T-cell (primary cell): Measurements from ENCODE around the gene TRMT112. TPM values are rescaled to one million over a fixed set of nuclear protein-coding genes. Genes with fewer than 3 reads are reported as not detected.
"Not testable (repeated sequence)": the region's sequence is repeated elsewhere in the genome, so short reads cannot be mapped to it uniquely, and the experiment has no call there.

ENCODE experiments used
- ATAC-seq, 4 experiments: fragments of 200-7000 bp in 3 of 4; fragments of 150-1000 bp in 1 of 4; cut with Tn5 transposase; replicated peaks in 1 of 4; 1 replicate in 3 of 4; 2 replicates in 1 of 4; pipeline ENCODE4 v1.10.0; 2021; ENCODE audit warnings: moderate library complexity in 3 of 4, mild to moderate bottlenecking in 2 of 4, moderate number of reproducible peaks in 1 of 4
- CTCF ChIA-PET, 2 donors: fragments of 300-600 bp; sonication (Branson Sonifier 250); formaldehyde crosslinking; loops; one replicate each; lab custom pipeline; 2022; ENCODE audit warnings: antibody characterized with exemption in 2 of 2; lab: Charles Lee
- POLR2A ChIA-PET, 2 donors: fragments of 300-600 bp; sonication (Branson Sonifier 250); formaldehyde crosslinking; loops; one replicate each; lab custom pipeline; 2022; ENCODE audit warnings: antibody characterized with exemption in 2 of 2; lab: Charles Lee
- DNase-seq, 35 experiments: peaks; one replicate each; pipeline versions ENCODE4 v3.0.0 to v3.0.0-alpha.2; 2013 to 2023
- H3K27ac ChIP-seq: one replicate; pipeline ENCODE4 v1.5.1; 2013; ENCODE audit warnings: low read length
- H3K27me3 ChIP-seq, 2 experiments: replicated peaks in 1 of 2; 1 replicate in 1 of 2; 2 replicates in 1 of 2; pipeline versions ENCODE4 v1.6.1 to v1.7.0; 2013; ENCODE audit warnings: low read length in 1 of 2, mixed read lengths in 1 of 2; ENCODE audit not compliant: control insufficient read depth in 2 of 2, insufficient read depth in 2 of 2; ENCODE audit errors: extremely low read depth in 1 of 2
- H3K36me3 ChIP-seq, 2 donors: 1 replicate in 1 of 2; 2 replicates in 1 of 2; pipeline versions ENCODE4 v1.6.1 to v1.7.0; 2013; ENCODE audit warnings: low read length in 1 of 2; ENCODE audit not compliant: control insufficient read depth in 2 of 2, insufficient read depth in 1 of 2; ENCODE audit errors: extremely low read depth in 1 of 2
- H3K4me1 ChIP-seq, 2 experiments: 1 replicate in 1 of 2; 2 replicates in 1 of 2; pipeline versions ENCODE4 v1.6.1 to v1.7.0; 2013; ENCODE audit warnings: low read length in 2 of 2, mixed read lengths in 1 of 2; ENCODE audit not compliant: insufficient read depth in 2 of 2, control insufficient read depth in 1 of 2; ENCODE audit errors: extremely low read depth in 1 of 2
- H3K4me3 ChIP-seq, 2 donors: 1 replicate in 1 of 2; 2 replicates in 1 of 2; pipeline versions ENCODE4 v1.5.1 to v1.7.0; 2013; ENCODE audit warnings: mild to moderate bottlenecking in 2 of 2, low read length in 1 of 2, moderate library complexity in 1 of 2; ENCODE audit not compliant: control insufficient read depth in 1 of 2; ENCODE audit errors: extremely low read depth in 1 of 2
- H3K9me3 ChIP-seq: 2 replicates; pipeline ENCODE4 v1.7.0; 2013
- H3K27ac Mint-ChIP-seq, 2 donors: one replicate each; pipeline ENCODE4 v1.8.0; 2020 to 2021; ENCODE audit warnings: mild to moderate bottlenecking in 2 of 2, mixed read lengths in 2 of 2
- H3K27me3 Mint-ChIP-seq, 2 donors: one replicate each; pipeline ENCODE4 v1.8.0; 2021 to 2022; ENCODE audit warnings: mixed read lengths in 2 of 2
- H3K36me3 Mint-ChIP-seq: one replicate; pipeline ENCODE4 v1.8.0; 2021; ENCODE audit warnings: mixed read lengths
- H3K4me1 Mint-ChIP-seq, 3 donors: one replicate each; pipeline ENCODE4 v1.8.0; 2020 to 2022; ENCODE audit warnings: mixed read lengths in 3 of 3, mild to moderate bottlenecking in 1 of 3
- H3K4me3 Mint-ChIP-seq, 3 donors: one replicate each; pipeline ENCODE4 v1.8.0; 2020 to 2022; ENCODE audit warnings: mild to moderate bottlenecking in 3 of 3, mixed read lengths in 3 of 3, moderate library complexity in 3 of 3
- H3K9me3 Mint-ChIP-seq, 3 donors: one replicate each; pipeline ENCODE4 v1.8.0; 2020 to 2022; ENCODE audit warnings: mixed read lengths in 3 of 3
- WGBS: methylation state at CpG from one replicate; pipeline ENCODE4 v1.1.5; 2013; ENCODE audit warnings: missing lambda C conversion rate; ENCODE audit not compliant: insufficient coverage; 5-methylcytosine and 5-hydroxymethylcytosine counted together
- total RNA-seq, 35 experiments: library from RNA in 6 of 35; stranded (reverse) in 6 of 35; fragments of 120-200 nt in 1 of 35; gene quantifications; one replicate each; pipeline versions ENCODE4 v1.2.1 to v1.2.4 and lab custom pipeline; 2013 to 2026

The TRMT112 gene
- total RNA-seq, 5 donors from 2014 or later (not counting 1 experiment from before 2014, with no cell fraction given) = 104 to 177 (median 151) TPM

DNA sequence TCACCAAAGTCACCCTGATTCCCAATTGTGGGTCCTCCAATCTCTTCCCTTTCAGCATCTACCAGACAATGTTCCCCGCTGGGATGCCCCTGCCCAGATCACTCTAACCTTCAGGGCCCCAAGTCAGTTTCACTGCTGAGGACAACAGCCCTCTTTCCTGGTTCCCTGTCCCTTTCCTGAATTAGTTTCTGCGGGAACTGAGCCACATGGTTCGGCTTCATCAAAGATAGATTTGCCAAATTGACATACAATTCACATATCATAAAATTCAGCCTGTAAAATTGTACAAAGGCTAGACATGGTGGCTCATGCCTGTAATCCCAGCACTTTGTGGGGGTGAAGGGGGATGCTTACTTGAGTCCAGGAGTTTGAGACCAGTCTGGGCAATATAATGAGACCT, 10.6 kb upstream of the TRMT112 start:
- Histone ChIP-seq H3K27me3 (no peaks in the 10 kb centered on the region), H3K9me3 (no peaks in the 10 kb centered on the region), H3K4me3 (no peak overlapping the region), H3K27ac (no peak overlapping the region), H3K4me1 (peaks cover 0 to 18% of the 10 kb centered on the region in 2 experiments), H3K36me3 (peaks cover 0 to 6% of the 10 kb centered on the region in 2 donors)
- Mint-ChIP-seq H3K9me3 (no peaks in the 10 kb centered on the region), H3K4me1 (peaks cover 6 to 10% (median 8%) of the 10 kb centered on the region in 3 donors), H3K27me3 (no peaks in the 10 kb centered on the region), H3K36me3 (no peaks in the 10 kb centered on the region), H3K4me3 (no peak overlapping the region), H3K27ac (no peak overlapping the region)
- ChIA-PET CTCF (interaction anchor here in 1 of 2 donors (0.7 kb wide), 1 partner anchor 673 kb away, joined by 3 read pairs; no protein-coding TSS in a partner anchor), POLR2A (no interaction called here)
- WGBS = 93% methylated on average over 2 of the region's 3 CpGs
- ATAC-seq (no peak), DNase-seq (no peak)

GRCh38 chr11:64327375-64327774, 10.0 kb upstream of the TRMT112 start:
- H3K27ac ChIP-seq = no peak overlapping the region
- WGBS = no CpG with 5 or more reads among the region's 2 CpGs
- Mint-ChIP-seq H3K27ac (no peak overlapping the region), H3K4me3 (no peak overlapping the region), H3K9me3 (no peaks in the 10 kb centered on the region), H3K4me1 (peaks cover 6 to 10% (median 8%) of the 10 kb centered on the region in 3 donors), H3K27me3 (no peaks in the 10 kb centered on the region), H3K36me3 (no peaks in the 10 kb centered on the region)
- no peaks in the 10 kb centered on the region for H3K27me3 ChIP-seq
- peaks cover 6% of the 10 kb centered on the region in 2 donors for H3K36me3 ChIP-seq
- ATAC-seq (no peak), DNase-seq (no peak)
- peaks cover 0 to 16% of the 10 kb centered on the region in 2 experiments for H3K4me1 ChIP-seq
- ChIA-PET POLR2A (no interaction called here), CTCF (no interaction called here)
- H3K4me3 ChIP-seq = no peak overlapping the region
- H3K9me3 ChIP-seq = no peaks in the 10 kb centered on the region

DNA sequence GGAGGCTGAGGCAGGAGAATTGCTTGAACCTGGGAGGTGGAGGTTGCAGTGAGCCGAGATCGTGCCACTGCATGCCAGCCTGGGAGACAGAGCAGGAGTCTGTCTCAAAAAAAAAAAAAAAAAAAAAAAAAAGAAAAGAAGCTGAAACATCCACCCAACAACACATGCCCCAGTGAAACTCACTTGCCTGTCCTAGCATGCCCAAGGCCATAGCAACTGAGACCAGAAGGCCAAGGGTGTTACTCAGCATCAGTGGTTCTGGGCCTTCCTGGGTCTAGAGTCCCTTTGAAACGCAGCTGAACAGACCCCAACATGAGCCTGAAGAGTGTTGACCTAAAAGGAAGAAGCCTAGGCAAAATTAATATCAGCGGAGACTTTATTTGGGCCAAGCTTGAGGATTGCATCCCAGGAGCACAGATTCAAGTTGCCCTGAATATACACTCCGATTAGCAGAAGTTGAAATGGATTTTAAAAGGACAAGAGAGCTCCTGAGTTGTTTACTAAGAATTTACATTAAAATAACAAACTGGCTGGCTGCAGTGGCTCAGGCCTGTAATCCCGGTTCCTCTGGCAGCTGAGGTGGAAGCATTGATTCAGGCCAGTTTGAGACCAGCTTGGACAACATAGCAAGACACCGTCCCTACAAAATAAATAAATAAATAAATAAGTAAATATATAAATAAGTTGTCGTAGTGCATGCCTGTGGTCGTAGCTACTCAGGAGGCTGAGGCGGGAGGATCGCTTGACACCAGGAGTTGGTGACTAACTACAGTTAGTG, 7.5 kb upstream of the TRMT112 start:
- H3K4me3 Mint-ChIP-seq = no peak overlapping the region
- Histone ChIP-seq H3K36me3 (peaks cover 6 to 22% of the 10 kb centered on the region in 2 donors), H3K27ac (no peak overlapping the region), H3K4me3 (no peak overlapping the region), H3K4me1 (no peaks in the 10 kb centered on the region), H3K27me3 (no peaks in the 10 kb centered on the region), H3K9me3 (no peaks in the 10 kb centered on the region)
- no peak overlapping the region for H3K27ac Mint-ChIP-seq
- H3K4me1 Mint-ChIP-seq = peaks cover 3 to 12% (median 6%) of the 10 kb centered on the region in 3 donors
- peaks cover 15% of the 10 kb centered on the region for H3K36me3 Mint-ChIP-seq
- DNase-seq (no peak), ATAC-seq (no peak)
- ChIA-PET POLR2A (interaction anchor here in 1 of 2 donors (0.7 kb wide), 1 partner anchor 101 kb away, joined by 6 read pairs; no protein-coding TSS in a partner anchor), CTCF (no interaction called here)
- H3K9me3 Mint-ChIP-seq = no peaks in the 10 kb centered on the region
- WGBS = 100% methylated on average over 1 of the region's 11 CpGs
- no peaks in the 10 kb centered on the region for H3K27me3 Mint-ChIP-seq

- peaks cover 6 to 22% of the 10 kb centered on the region in 2 donors for H3K36me3 ChIP-seq
- H3K27ac Mint-ChIP-seq, ATAC-seq, H3K9me3 ChIP-seq, H3K4me1 ChIP-seq, H3K4me3 ChIP-seq, H3K27me3 Mint-ChIP-seq, H3K9me3 Mint-ChIP-seq, POLR2A ChIA-PET, H3K27ac ChIP-seq, H3K4me3 Mint-ChIP-seq, DNase-seq, H3K27me3 ChIP-seq: not testable (repeated sequence)
- 93% methylated on average over 4 of the region's 4 CpGs for WGBS
- H3K4me1 Mint-ChIP-seq = peaks cover 6 to 21% (median 15%) of the 10 kb centered on the region in 3 donors
- peaks cover 15% of the 10 kb centered on the region for H3K36me3 Mint-ChIP-seq
- CTCF ChIA-PET = interaction anchor here in 1 of 2 donors (1.1 kb wide), 1 partner anchor 55 kb away, joined by 3 read pairs; no protein-coding TSS in a partner anchor
Measured at GRCh38 chr11:64323984-64324383, 6.6 kb upstream of the TRMT112 start.

GRCh38 chr11:64323373-64323772, 6.0 kb upstream of the TRMT112 start:
- Histone ChIP-seq H3K9me3 (no peaks in the 10 kb centered on the region), H3K27me3 (no peaks in the 10 kb centered on the region), H3K27ac (no peak overlapping the region), H3K4me3 (no peak overlapping the region), H3K36me3 (peaks cover 6 to 22% of the 10 kb centered on the region in 2 donors), H3K4me1 (peaks cover 2 to 13% of the 10 kb centered on the region in 2 experiments)
- H3K27me3 Mint-ChIP-seq = no peaks in the 10 kb centered on the region
- H3K9me3 Mint-ChIP-seq = no peaks in the 10 kb centered on the region
- 20% methylated on average over 2 of the region's 5 CpGs for WGBS
- POLR2A ChIA-PET = no interaction called here
- no peak overlapping the region for H3K4me3 Mint-ChIP-seq
- DNase-seq = no peak
- no peak overlapping the region for H3K27ac Mint-ChIP-seq
- peaks cover 15% of the 10 kb centered on the region for H3K36me3 Mint-ChIP-seq
- peaks cover 9 to 27% (median 17%) of the 10 kb centered on the region in 3 donors for H3K4me1 Mint-ChIP-seq
- CTCF ChIA-PET = interaction anchor here in 1 of 2 donors (1.1 kb wide), 1 partner anchor 54 kb away, joined by 3 read pairs; no protein-coding TSS in a partner anchor
- no peak for ATAC-seq

- H3K27ac ChIP-seq = no peak overlapping the region
- no peak for DNase-seq
Measured at GRCh38 chr11:64322925-64323260, 5.5 kb upstream of the TRMT112 start.

More at GRCh38 chr11:64322925-64323260, 5.5 kb upstream of the TRMT112 start:
- H3K36me3 Mint-ChIP-seq = peaks cover 15% of the 10 kb centered on the region
- 90% methylated on average over 6 of the region's 7 CpGs for WGBS
- no peak overlapping the region for H3K27ac Mint-ChIP-seq
- no peaks in the 10 kb centered on the region for H3K27me3 Mint-ChIP-seq
- Histone ChIP-seq H3K27me3 (no peaks in the 10 kb centered on the region), H3K9me3 (no peaks in the 10 kb centered on the region), H3K4me1 (peaks cover 2 to 17% of the 10 kb centered on the region in 2 experiments), H3K4me3 (no peak overlapping the region), H3K36me3 (peaks cover 6 to 22% of the 10 kb centered on the region in 2 donors)
- CTCF ChIA-PET = no interaction called here
- POLR2A ChIA-PET = no interaction called here
- ATAC-seq = no peak
- H3K4me1 Mint-ChIP-seq = peaks cover 13 to 32% (median 19%) of the 10 kb centered on the region in 3 donors
- no peaks in the 10 kb centered on the region for H3K9me3 Mint-ChIP-seq
- H3K4me3 Mint-ChIP-seq = no peak overlapping the region
